ENCODE measurements around the gene AVPR2. TPM values are rescaled to one million over a fixed set of nuclear protein-coding genes. Genes with fewer than 3 reads are reported as not detected.
A peak's percentile ranks its signal among the peaks of the same experiment; 100 is the strongest.

Gene AVPR2
- total and polyA plus RNA-seq, 2 donors (not counting 1 experiment from before 2014, with no cell fraction given) = 0.12 TPM; not detected in 1

DNA sequence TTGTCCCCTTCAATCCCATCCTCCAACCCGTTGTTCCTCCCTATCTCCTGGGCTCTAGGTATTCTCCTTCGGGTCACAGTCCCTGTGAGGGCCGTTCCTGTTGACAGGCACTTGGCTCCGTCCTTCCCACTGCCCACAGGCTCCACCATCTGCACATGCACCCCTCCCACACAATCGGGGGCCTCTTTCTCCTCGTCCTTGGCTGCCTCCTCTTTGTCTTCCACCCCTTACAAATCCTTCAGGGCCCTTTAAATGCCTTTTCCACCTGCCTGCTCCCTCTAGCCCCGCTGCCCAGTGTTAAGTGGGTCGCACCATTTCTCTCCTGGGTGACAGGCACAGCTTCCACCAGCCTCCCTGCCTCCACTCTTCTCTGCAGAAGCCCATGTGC, 2.7 kb upstream of the AVPR2 start:
- no peak overlapping the region for H3K4me3 ChIP-seq (ENCODE audit: control extremely low read depth in 1 of 5, extremely low read depth in 1 of 5, insufficient read depth in 1 of 5, low read depth in 2 of 5, low read length in 4 of 5)
- no peak for TF ChIP-seq EZH2 (IDR thresholded peaks at IDR 0.05; ENCODE audit: borderline replicate concordance, insufficient read depth, low read depth, low read length, poor library complexity, severe bottlenecking)
- TF ChIP-seq, protein P1, sequence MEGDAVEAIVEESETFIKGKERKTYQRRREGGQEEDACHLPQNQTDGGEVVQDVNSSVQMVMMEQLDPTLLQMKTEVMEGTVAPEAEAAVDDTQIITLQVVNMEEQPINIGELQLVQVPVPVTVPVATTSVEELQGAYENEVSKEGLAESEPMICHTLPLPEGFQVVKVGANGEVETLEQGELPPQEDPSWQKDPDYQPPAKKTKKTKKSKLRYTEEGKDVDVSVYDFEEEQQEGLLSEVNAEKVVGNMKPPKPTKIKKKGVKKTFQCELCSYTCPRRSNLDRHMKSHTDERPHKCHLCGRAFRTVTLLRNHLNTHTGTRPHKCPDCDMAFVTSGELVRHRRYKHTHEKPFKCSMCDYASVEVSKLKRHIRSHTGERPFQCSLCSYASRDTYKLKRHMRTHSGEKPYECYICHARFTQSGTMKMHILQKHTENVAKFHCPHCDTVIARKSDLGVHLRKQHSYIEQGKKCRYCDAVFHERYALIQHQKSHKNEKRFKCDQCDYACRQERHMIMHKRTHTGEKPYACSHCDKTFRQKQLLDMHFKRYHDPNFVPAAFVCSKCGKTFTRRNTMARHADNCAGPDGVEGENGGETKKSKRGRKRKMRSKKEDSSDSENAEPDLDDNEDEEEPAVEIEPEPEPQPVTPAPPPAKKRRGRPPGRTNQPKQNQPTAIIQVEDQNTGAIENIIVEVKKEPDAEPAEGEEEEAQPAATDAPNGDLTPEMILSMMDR (IDR thresholded peaks at IDR 0.05) = no peak
- DNase-seq (no peak), ATAC-seq (ENCODE audit: low read depth) (no peak)
- no peaks in the 10 kb centered on the region for H4K20me1 ChIP-seq (ENCODE audit: control insufficient read depth, insufficient read depth, low read length, poor library complexity, severe bottlenecking)
- no peaks in the 10 kb centered on the region for H3K36me3 ChIP-seq (replicated peaks in 1 of 2; ENCODE audit: control extremely low read depth in 1 of 2, control insufficient read depth in 1 of 2, extremely low read depth in 1 of 2, insufficient read depth in 2 of 2, low read length in 1 of 2)
- Mint-ChIP-seq H3K4me3 (peak overlapping the region; percentile 72), H3K27ac (peak overlapping the region; percentile 80), H3K4me1 (peaks cover 49% of the 10 kb centered on the region), H3K9me3 (ENCODE audit: insufficient read depth) (no peaks in the 10 kb centered on the region), H3K27me3 (no peaks in the 10 kb centered on the region)
- H3K79me2 ChIP-seq (ENCODE audit: control insufficient read depth, insufficient read depth, low read length) = no peaks in the 10 kb centered on the region
- WGBS (ENCODE audit: insufficient coverage) = 80% methylated on average over 2 of the region's 8 CpGs
- ChIA-PET CTCF (no interaction called here), POLR2A (interaction anchor here (0.6 kb wide), 1 partner anchor 34 kb away, joined by 3 read pairs; no protein-coding TSS in a partner anchor)
- intact Hi-C loops (cut with micrococcal nuclease) = no loop called here
- H3K4me2 ChIP-seq (replicated peaks; ENCODE audit: low read depth, low read length, poor library complexity, severe bottlenecking) = peak overlapping the region; percentile 64
- H3K27ac ChIP-seq (ENCODE audit: low read length in 2 of 2) = no peak overlapping the region
- H3K9ac ChIP-seq (ENCODE audit: low read length) = no peak overlapping the region
- H3K9me3 ChIP-seq (ENCODE audit: control extremely low read depth in 1 of 3, control insufficient read depth in 2 of 3, insufficient read depth in 1 of 3, low read length in 2 of 3) = no peaks in the 10 kb centered on the region
- peaks cover 45 to 48% of the 10 kb centered on the region in 2 donors for H3K4me1 ChIP-seq (ENCODE audit: control insufficient read depth in 2 of 2, insufficient read depth in 2 of 2, low read length in 2 of 2)
- H2AFZ ChIP-seq (ENCODE audit: insufficient read depth, low read depth, low read length, poor library complexity, severe bottlenecking) = no peak overlapping the region
- no peaks in the 10 kb centered on the region for H3K27me3 ChIP-seq (replicated peaks in 1 of 4; ENCODE audit: control extremely low read depth in 1 of 4, control insufficient read depth in 3 of 4, insufficient read depth in 4 of 4, low read length in 3 of 4)

DNA sequence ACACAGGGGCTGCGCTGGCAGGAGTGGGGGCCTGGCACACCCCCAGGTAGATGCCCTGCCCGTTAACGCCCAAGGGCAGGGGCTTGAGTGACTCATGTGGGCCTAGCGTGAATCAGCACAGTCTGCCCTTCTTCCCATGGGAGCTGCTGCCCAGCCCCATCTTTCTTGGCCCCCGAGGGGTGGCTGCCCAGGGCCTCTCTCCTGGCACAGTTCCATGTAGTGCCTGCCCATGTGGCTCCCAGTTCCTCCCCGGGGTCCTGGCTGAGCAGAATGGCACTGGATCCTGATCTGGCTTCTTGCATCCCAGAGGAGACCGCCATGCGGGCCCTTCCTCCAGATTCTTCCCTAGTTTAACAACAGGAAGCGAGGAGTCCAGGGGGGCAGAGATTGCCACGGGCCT, 2.1 kb upstream of the AVPR2 start:
- Histone ChIP-seq H2AFZ (ENCODE audit: insufficient read depth, low read depth, low read length, poor library complexity, severe bottlenecking) (no peak overlapping the region), H3K27me3 (replicated peaks in 1 of 4; ENCODE audit: control extremely low read depth in 1 of 4, control insufficient read depth in 3 of 4, insufficient read depth in 4 of 4, low read length in 3 of 4) (no peaks in the 10 kb centered on the region), H3K36me3 (replicated peaks in 1 of 2; ENCODE audit: control extremely low read depth in 1 of 2, control insufficient read depth in 1 of 2, extremely low read depth in 1 of 2, insufficient read depth in 2 of 2, low read length in 1 of 2) (no peaks in the 10 kb centered on the region), H3K27ac (ENCODE audit: low read length in 2 of 2) (no peak overlapping the region), H3K4me3 (ENCODE audit: control extremely low read depth in 1 of 5, extremely low read depth in 1 of 5, insufficient read depth in 1 of 5, low read depth in 2 of 5, low read length in 4 of 5) (no peak overlapping the region), H3K79me2 (ENCODE audit: control insufficient read depth, insufficient read depth, low read length) (no peaks in the 10 kb centered on the region), H3K9me3 (ENCODE audit: control extremely low read depth in 1 of 3, control insufficient read depth in 2 of 3, insufficient read depth in 1 of 3, low read length in 2 of 3) (no peaks in the 10 kb centered on the region), H3K4me2 (replicated peaks; ENCODE audit: low read depth, low read length, poor library complexity, severe bottlenecking) (peak overlapping the region; percentile 64), H4K20me1 (ENCODE audit: control insufficient read depth, insufficient read depth, low read length, poor library complexity, severe bottlenecking) (no peaks in the 10 kb centered on the region), H3K9ac (ENCODE audit: low read length) (no peak overlapping the region), H3K4me1 (ENCODE audit: control insufficient read depth in 2 of 2, insufficient read depth in 2 of 2, low read length in 2 of 2) (peaks cover 45 to 48% of the 10 kb centered on the region in 2 donors)
- Mint-ChIP-seq H3K9me3 (ENCODE audit: insufficient read depth) (no peaks in the 10 kb centered on the region), H3K4me1 (peaks cover 49% of the 10 kb centered on the region), H3K27ac (no peak overlapping the region), H3K27me3 (no peaks in the 10 kb centered on the region), H3K4me3 (peak overlapping the region; percentile 72)
- WGBS (ENCODE audit: insufficient coverage) = 48% methylated on average over 6 of the region's 10 CpGs
- TF ChIP-seq, protein P1 (IDR thresholded peaks at IDR 0.05) = no peak
- TF ChIP-seq EZH2 (IDR thresholded peaks at IDR 0.05; ENCODE audit: borderline replicate concordance, insufficient read depth, low read depth, low read length, poor library complexity, severe bottlenecking) = no peak
- DNase-seq (no peak), ATAC-seq (ENCODE audit: low read depth) (no peak)
- intact Hi-C loops (cut with micrococcal nuclease) = no loop called here
- CTCF ChIA-PET = no interaction called here
- POLR2A ChIA-PET = no interaction called here
